ENCODE data around the gene PKD1.
"Not testable (repeated sequence)": the region's sequence is repeated elsewhere in the genome, so short reads cannot be mapped to it uniquely, and the experiment has no call there.

PKD1 gene

DNA sequence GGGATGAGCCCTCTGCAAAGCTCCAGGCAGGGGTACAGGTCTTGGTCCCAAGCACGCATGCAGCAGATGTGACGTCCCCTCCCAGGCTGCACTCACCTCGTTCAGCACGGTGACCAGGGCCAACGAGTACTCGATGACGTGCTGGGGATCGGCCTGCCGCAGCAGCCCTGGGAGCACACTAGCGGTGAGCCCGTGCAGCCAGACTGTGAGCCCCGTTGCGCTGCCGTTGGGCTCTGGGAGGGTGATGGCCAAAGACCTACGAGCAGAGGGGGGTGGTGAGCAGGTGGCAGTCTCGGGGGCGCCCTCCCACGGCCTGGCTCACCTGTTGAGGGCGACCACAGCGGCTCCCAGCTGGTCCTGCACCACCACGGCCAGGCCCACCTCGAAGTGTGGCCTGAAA is 29.9 kb downstream of the PKD1 start:
- not testable (repeated sequence) for DNase-seq

DNA sequence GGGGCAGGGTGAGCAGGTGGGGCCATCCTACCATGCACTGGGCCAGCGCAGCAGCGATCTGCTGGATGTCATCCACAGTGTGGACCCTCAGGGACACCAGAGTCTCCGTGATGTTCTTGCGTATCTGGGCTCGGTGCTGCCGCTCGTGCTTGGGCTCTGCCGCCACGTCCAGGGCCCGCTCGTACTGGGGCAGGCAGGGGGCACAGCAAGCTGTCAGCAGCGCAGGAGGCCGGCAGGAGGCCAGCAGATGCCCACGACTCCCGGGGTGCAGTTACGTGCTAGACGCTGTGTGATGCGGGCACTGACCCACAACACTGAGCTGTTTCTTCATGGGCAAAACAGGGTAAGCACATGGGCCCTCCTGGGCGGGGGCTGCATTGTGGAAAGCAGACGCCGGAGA is 30.4 kb downstream of the PKD1 start:
- DNase-seq: not testable (repeated sequence)

GRCh38 chr16:2104464-2104863 is 31.2 kb downstream of the PKD1 start:
- not testable (repeated sequence) for DNase-seq

DNA sequence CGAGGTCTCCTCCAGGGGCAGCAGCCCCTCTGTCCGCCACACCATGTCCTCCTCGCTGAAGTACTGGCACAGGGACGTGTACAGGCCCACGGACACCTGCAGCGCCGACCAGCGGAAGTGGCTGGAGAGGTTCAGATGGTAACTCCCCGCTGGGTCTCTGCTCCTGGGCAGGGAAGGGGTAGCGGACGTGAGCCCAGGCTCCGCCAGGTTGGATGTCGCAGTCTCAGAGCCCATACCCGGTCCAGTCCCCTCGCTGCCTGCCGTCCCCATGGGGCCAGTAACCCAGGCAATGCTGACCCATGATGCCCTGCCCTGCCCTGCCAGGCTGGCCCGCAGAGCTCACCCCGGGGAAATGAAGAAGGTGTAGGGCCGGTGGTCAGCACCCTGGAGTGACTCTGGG is 33.2 kb downstream of the PKD1 start:
- no peak for DNase-seq

DNA sequence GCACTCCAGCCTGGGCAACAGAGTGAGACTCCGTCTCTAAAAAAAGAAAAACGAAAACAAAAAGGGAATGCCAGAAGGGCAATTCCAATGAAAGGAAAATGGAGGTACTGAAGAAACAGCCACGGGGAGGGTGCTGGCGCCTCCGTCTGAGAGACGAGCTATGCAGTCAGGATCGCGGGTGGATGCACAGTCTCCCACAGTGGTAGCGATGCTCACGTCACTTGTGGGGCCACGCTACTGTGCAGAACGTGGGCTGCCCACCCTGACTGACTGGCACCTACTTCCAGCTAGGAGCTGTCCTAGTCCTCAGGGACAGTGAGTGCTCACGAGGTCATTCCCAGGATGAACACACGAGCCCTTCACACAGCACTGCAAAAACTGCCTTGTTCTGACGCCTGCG is 34.1 kb downstream of the PKD1 start:
- not testable (repeated sequence) for DNase-seq

DNA sequence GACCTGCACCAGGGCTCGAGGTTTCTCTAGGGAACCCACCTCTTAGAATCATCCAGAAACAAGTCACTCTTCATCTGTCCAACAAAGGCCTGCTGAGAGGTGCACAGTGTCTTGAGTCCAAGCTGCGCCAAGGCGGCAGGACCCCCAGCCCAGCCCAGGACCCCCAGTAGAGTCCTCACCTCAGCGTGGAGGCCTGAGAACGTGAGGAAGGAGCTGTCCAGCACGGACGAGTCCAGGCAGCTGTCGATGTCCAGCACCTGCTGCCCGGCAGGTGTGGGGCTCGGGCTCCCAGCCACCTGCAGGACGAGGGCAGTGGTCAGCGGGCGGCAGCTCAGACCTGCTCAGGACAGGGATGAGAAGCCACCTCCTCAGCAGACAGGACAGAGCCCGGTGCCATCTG is 38.0 kb downstream of the PKD1 start:
- not testable (repeated sequence) for DNase-seq

DNA sequence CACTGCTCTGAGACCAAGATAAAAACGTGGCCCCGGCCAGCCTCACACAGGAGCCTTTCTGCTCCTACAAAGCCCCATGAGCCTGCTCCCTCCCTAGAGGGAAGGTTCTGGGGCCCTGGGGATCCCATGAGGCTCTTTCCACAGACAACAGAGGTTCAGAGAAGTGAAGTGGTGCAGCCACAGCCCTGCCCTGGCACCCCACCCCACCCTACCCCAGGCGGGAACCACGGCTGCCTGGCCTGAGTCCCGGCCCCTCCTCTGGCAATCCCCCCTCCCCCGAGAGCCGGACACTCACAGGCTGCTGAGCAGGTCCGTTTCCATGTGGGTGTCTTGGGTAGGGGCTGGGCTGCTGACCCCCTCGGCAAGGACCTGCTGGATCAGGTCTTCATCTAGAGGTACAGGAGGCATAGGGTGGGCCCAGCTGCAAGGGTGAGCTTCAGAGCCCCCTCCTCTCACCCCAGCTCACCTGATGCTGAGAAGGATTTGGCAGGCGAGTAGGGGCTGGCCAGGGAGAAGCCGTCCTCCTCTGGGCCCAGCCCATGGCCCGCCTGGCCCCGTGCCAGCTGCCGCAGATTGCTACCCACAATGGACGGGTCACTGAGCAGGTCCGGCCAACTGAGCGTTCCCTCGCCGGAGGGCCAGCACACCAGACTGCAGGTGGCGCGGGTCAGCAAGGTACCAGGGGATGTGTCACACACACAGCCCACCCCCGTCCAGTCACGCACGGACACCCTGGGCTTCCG is 38.7 kb downstream of the PKD1 start:
- DNase-seq: no peak

- no peak for DNase-seq
Measured at GRCh38 chr16:2095918-2096582, 39.6 kb downstream of the PKD1 start.

GRCh38 chr16:2095315-2095853 is 40.3 kb downstream of the PKD1 start:
- DNase-seq: no peak

- DNase-seq: no peak
Measured at GRCh38 chr16:2093793-2094192, 41.9 kb downstream of the PKD1 start.

- DNase-seq: no peak
Measured at GRCh38 chr16:2092866-2093265, 42.8 kb downstream of the PKD1 start.

- DNase-seq: no peak
Measured at GRCh38 chr16:2092256-2092620, 43.5 kb downstream of the PKD1 start.

DNA sequence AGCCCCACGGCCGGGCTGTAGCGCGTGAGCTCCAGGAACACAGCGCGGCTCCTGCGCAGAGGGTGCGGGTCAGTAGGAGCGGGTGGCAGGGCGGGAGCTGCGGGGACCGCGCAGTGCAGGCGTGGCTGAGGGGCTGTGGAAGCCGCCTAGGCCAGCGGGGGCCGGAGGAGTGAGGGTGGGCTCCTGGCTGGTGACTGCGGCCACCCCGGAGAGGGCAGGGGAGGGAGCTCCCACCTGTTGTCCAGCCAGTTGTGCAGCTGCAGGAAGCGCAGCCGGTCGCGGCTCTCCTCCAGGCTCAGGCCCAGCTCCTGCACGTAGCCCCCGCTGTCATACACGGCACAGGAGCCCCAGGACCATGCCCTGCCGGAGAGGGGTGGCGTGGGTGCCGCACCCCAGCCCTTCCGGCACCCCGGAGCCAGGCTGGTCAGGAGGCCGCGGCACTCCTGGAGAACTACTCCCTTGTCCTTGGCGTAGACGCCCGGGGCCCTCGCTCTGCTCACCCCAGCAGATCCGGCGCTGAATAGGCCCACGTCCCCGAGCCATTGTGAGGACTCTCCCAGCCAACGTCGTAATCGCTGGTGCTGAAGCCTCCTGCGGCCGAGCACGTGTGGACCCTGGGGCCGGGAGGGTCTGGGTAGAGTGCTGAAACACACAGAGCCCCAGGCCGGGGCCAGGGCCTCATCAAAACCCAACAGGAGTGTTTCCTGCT is 44.0 kb downstream of the PKD1 start:
- DNase-seq: no peak

DNA sequence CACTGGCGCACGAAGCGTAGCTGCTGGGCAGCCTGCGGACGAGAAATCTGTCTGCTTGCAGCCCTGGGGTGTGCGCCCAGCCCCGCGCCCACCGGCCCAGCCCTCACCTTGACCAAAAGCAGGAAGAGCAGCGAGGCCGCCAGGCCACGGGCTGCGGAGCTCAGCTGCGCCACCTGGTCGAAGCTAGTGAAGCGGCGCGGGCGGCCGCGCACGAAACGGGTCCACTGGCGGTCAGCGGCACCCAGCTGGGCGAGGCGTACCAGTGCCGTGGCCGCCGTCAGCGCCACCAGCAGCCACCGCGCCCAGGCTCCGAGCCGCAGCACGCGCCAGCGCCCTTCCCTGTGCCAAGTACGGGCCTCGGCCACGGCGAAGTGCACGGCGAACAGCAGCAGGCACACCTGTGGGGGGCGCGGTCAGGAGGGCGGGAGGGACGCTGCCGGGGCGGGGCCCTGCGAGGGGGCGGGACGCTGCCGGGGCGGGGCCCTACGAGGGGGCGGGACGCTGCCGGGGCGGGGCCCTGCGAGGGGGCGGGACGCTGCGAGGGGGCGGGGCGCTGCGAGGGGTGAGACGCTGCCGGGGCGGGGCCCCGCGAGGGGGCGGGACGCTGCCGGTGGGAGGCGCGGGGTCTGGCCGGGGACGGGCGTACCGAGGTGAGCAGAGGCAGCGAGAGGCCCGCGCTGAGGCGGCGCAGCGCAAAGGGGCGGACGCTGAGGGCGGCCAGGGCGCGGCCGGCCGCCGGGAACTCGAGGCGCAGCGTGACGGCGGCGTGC is 44.7 kb downstream of the PKD1 start:
- peak; percentile 76 for DNase-seq

- no peak for DNase-seq
Measured at GRCh38 chr16:2090481-2090776, 45.3 kb downstream of the PKD1 start.

- no peak for DNase-seq
Measured at GRCh38 chr16:2089706-2090480, 45.8 kb downstream of the PKD1 start.

GRCh38 chr16:2088759-2089358 is 46.8 kb downstream of the PKD1 start:
- DNase-seq: no peak

GRCh38 chr16:2087748-2088631 is 47.7 kb downstream of the PKD1 start:
- DNase-seq: no peak

DNA sequence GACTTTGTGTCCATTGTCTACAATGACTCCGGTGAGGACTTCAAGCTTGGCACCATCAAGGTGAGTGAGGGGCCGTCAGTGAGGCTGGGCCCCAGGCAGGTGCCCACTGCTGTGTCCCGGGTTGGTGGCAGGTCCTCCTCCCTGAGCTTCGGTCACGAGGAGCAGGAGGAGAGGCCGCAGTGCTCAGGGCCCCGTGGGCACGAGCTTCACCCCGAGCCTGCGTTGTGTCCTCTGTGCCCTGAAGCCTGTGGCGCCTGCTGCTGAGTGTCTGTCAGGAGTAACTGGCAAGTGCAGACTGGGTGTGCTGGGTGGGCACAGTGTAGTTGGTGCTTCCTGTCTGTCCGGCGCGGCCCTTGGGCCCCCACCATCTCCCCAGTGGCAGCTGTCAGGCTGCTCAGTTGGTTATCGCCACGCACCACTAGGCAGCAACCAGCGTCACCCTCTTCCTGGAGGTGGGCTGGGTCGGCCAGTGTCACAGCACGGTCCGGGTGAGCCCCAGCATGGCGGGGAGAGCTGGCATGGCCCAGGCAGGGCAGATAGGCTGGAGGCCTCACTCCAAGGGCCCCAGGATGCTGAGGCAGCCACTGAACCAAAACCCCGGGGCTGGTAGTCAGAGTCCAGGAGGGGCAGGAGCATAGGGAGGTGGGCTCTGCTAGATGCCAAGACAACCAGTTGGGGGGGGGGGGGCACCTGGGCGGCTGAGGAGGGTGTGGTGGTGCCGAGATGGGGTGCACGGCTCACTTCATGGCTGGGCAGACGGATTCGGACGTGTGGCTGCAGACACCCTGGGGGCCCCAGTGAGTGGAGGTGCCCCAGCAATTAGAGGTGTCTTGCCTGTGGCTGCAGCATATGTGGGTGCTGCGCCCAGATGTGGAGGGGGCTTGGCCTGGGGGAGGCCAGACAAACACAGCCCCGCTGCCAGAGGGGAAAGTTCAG is 48.6 kb downstream of the PKD1 start:
- no peak for DNase-seq

Data from fibroblast of upper back skin (primary cell).